H9 (cell line): ENCODE results near the gene RARB. TPM values are rescaled to one million over a fixed set of nuclear protein-coding genes. Genes with fewer than 3 reads are reported as not detected.

Source experiments
- DNase-seq: peaks from one replicate; pipeline ENCODE4 v3.0.0-alpha.2; 2017
- H2AFZ ChIP-seq: one replicate; pipeline ENCODE4 v1.6.1; 2013; ENCODE audit warnings: mild to moderate bottlenecking, low read length, control low read depth, moderate library complexity
- H2AK5ac ChIP-seq: 2 replicates; pipeline ENCODE4 v1.6.1; 2013; ENCODE audit warnings: low read length, control low read depth, mixed read lengths; ENCODE audit not compliant: insufficient read length
- H2BK120ac ChIP-seq: one replicate; pipeline ENCODE4 v1.6.1; 2013; ENCODE audit warnings: low read depth, mild to moderate bottlenecking, low read length, control low read depth, inconsistent platforms; ENCODE audit not compliant: poor library complexity, severe bottlenecking
- H2BK12ac ChIP-seq: 2 replicates; pipeline ENCODE4 v1.6.1; 2013; ENCODE audit warnings: low read length, control low read depth, mixed read lengths, low read depth; ENCODE audit not compliant: insufficient read length
- H2BK15ac ChIP-seq: 2 replicates; pipeline ENCODE4 v1.6.1; 2013; ENCODE audit warnings: low read depth, low read length, control low read depth
- H2BK20ac ChIP-seq: one replicate; pipeline ENCODE4 v1.6.1; 2013; ENCODE audit warnings: low read depth, mild to moderate bottlenecking, low read length, control low read depth, inconsistent platforms; ENCODE audit not compliant: poor library complexity, severe bottlenecking
- H2BK5ac ChIP-seq: 2 replicates; pipeline ENCODE4 v1.6.1; 2013; ENCODE audit warnings: low read length, control low read depth, mixed read lengths; ENCODE audit not compliant: insufficient read length
- H3K14ac ChIP-seq: 2 replicates; pipeline ENCODE4 v1.6.1; 2013; ENCODE audit warnings: low read length, control low read depth; ENCODE audit not compliant: insufficient read depth
- H3K18ac ChIP-seq: 2 replicates; pipeline ENCODE4 v1.6.1; 2013; ENCODE audit warnings: low read depth, mild to moderate bottlenecking, mixed read lengths, low read length, control low read depth; ENCODE audit not compliant: insufficient read length
- H3K23ac ChIP-seq: 2 replicates; pipeline ENCODE4 v1.6.1; 2013; ENCODE audit warnings: low read length, control low read depth, mixed read lengths, low read depth; ENCODE audit not compliant: insufficient read length
- H3K23me2 ChIP-seq: 2 replicates; pipeline ENCODE4 v1.6.1; 2013; ENCODE audit warnings: low read depth, mild to moderate bottlenecking, mixed read lengths, low read length, control low read depth; ENCODE audit not compliant: insufficient read length, poor library complexity, severe bottlenecking
- H3K27ac ChIP-seq: 2 replicates; pipeline ENCODE4 v1.5.1; 2013; ENCODE audit warnings: low read length, control low read depth, mixed read lengths, low read depth; ENCODE audit not compliant: insufficient read length
- H3K27me3 ChIP-seq: 2 replicates; pipeline ENCODE4 v1.6.1; 2013; ENCODE audit warnings: low read length, control low read depth, inconsistent platforms; ENCODE audit not compliant: insufficient read depth
- H3K4ac ChIP-seq: 2 replicates; pipeline ENCODE4 v1.6.1; 2013; ENCODE audit warnings: low read depth, mild to moderate bottlenecking, control low read depth, inconsistent platforms, low read length, moderate library complexity
- H3K4me1 ChIP-seq: 2 replicates; pipeline ENCODE4 v1.6.1; 2013; ENCODE audit warnings: low read length, control low read depth, inconsistent platforms; ENCODE audit not compliant: insufficient read depth
- H3K4me2 ChIP-seq: 2 replicates; pipeline ENCODE4 v1.6.1; 2013; ENCODE audit warnings: low read length, control low read depth, mixed read lengths; ENCODE audit not compliant: insufficient read length, insufficient read depth
- H3K56ac ChIP-seq: 2 replicates; pipeline ENCODE4 v1.6.1; 2013; ENCODE audit warnings: low read depth, mild to moderate bottlenecking, mixed read lengths, low read length, control low read depth; ENCODE audit not compliant: insufficient read length
- H3K79me1 ChIP-seq: 2 replicates; pipeline ENCODE4 v1.6.1; 2013; ENCODE audit warnings: low read depth, mild to moderate bottlenecking, moderate library complexity, low read length, control low read depth, inconsistent platforms; ENCODE audit not compliant: insufficient read depth, poor library complexity, severe bottlenecking
- H3K79me2 ChIP-seq: 2 replicates; pipeline ENCODE4 v1.6.1; 2013; ENCODE audit warnings: low read length, control low read depth, inconsistent platforms; ENCODE audit not compliant: insufficient read depth
- H3K9ac ChIP-seq: 2 replicates; pipeline ENCODE4 v1.6.1; 2013; ENCODE audit warnings: low read length, control low read depth, mixed read lengths; ENCODE audit not compliant: insufficient read length; ENCODE audit errors: extremely low read depth
- H3K9me3 ChIP-seq: one replicate; pipeline ENCODE4 v1.6.1; 2013; ENCODE audit warnings: low read depth, low read length, inconsistent platforms; ENCODE audit not compliant: control insufficient read depth
- H3T11ph ChIP-seq: one replicate; pipeline ENCODE4 v1.6.1; 2013; ENCODE audit warnings: mild to moderate bottlenecking, low read length, control low read depth, inconsistent platforms
- H4K20me1 ChIP-seq: one replicate; pipeline ENCODE4 v1.6.1; 2013; ENCODE audit not compliant: control insufficient read depth, insufficient read length, insufficient read depth
- H4K5ac ChIP-seq: 2 replicates; pipeline ENCODE4 v1.6.1; 2013; ENCODE audit warnings: low read depth, mild to moderate bottlenecking, mixed read lengths, low read length, control low read depth; ENCODE audit not compliant: insufficient read length
- H4K8ac ChIP-seq: replicated peaks from 2 replicates; pipeline ENCODE4 v1.6.1; 2013; ENCODE audit warnings: low read length, control low read depth, mixed read lengths, low read depth; ENCODE audit not compliant: insufficient read length
- H4K91ac ChIP-seq: 2 replicates; pipeline ENCODE4 v1.6.1; 2013; ENCODE audit warnings: low read depth, mild to moderate bottlenecking, moderate library complexity, mixed read lengths, low read length, control low read depth; ENCODE audit not compliant: insufficient read length
- H3K27ac Mint-ChIP-seq, 3 experiments: 2 replicates in 2 of 3; 3 replicates in 1 of 3; pipeline ENCODE4 v1.8.0; 2020 to 2021; ENCODE audit warnings: mixed read lengths in 3 of 3, mild to moderate bottlenecking in 1 of 3, moderate library complexity in 1 of 3
- H3K27me3 Mint-ChIP-seq: 2 replicates; pipeline ENCODE4 v1.8.0; 2021; ENCODE audit warnings: low read depth, mild to moderate bottlenecking, moderate library complexity, mixed read lengths
- H3K36me3 Mint-ChIP-seq, 3 experiments: 2 replicates in 2 of 3; 3 replicates in 1 of 3; pipeline ENCODE4 v1.8.0; 2020 to 2021; ENCODE audit warnings: low read depth in 3 of 3, mixed read lengths in 3 of 3; ENCODE audit not compliant: insufficient read depth in 1 of 3
- H3K4me1 Mint-ChIP-seq, 2 experiments: 2 replicates each; pipeline ENCODE4 v1.8.0; 2020; ENCODE audit warnings: mixed read lengths in 2 of 2
- H3K4me3 Mint-ChIP-seq, 2 experiments: 2 replicates in 1 of 2; 3 replicates in 1 of 2; pipeline ENCODE4 v1.8.0; 2020 to 2021; ENCODE audit warnings: mild to moderate bottlenecking in 2 of 2, mixed read lengths in 2 of 2, moderate library complexity in 1 of 2
- H3K9me3 Mint-ChIP-seq, 2 experiments: 2 replicates in 1 of 2; 3 replicates in 1 of 2; pipeline ENCODE4 v1.8.0; 2020; ENCODE audit warnings: mild to moderate bottlenecking in 2 of 2, mixed read lengths in 2 of 2, moderate library complexity in 1 of 2
- WGBS: extraction: QIAGEN DNeasy Blood & Tissue Kit; methylation state at CpG from one replicate; pipeline ENCODE4 v1.1.7; 2013; ENCODE audit warnings: missing lambda C conversion rate, low lambda C conversion rate, mixed read lengths; ENCODE audit not compliant: insufficient read length; ENCODE audit errors: extremely low coverage; 5-methylcytosine and 5-hydroxymethylcytosine counted together
- total RNA-seq: library from RNA; stranded (reverse); gene quantifications from 2 replicates; pipeline ENCODE4 v1.2.1, GENCODE V29; 2021
- TF ChIP-seq, protein P1 (sequence below): fragments of 200-600 bp; sonication (generic); conservative IDR thresholded peaks from 3 replicates; pipeline ENCODE4 v1.8.0; 2021; ENCODE audit warnings: antibody characterized with exemption, mild to moderate bottlenecking

RARB gene
- total RNA-seq, 1 experiment from 2014 or later, result 0.22 TPM

DNA sequence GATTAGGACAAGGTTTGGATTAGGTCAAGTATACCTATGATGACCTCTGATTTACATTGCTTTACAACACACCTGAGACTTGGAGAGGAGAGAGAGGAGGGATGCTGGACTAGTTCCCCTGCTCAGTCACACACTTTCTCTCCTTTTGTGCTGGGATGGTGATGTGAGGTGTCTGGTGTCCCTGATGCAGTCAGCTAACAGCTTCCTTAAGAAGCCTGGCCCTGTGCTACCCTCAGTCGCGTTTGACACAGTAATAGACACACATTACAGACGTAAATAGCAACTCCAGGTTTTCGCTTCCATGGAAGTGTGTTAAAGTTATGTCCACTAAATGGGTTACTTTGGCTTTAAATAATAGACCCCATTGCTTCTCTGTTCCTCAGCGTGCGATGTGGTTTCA lies 58.9 kb downstream of the RARB start:
- no peak overlapping the region for H3K18ac ChIP-seq
- no peaks in the 10 kb centered on the region for H3K79me2 ChIP-seq
- H4K8ac ChIP-seq, result no peak overlapping the region
- no peak overlapping the region for H3K23ac ChIP-seq
- H3K79me1 ChIP-seq, result no peaks in the 10 kb centered on the region
- H3K9me3 Mint-ChIP-seq, result no peaks in the 10 kb centered on the region; a peak in 1 of 5 replicates
- H3K9me3 ChIP-seq, result no peaks in the 10 kb centered on the region
- no CpG with 5 or more reads among the region's 6 CpGs for WGBS
- H3K4me3 Mint-ChIP-seq, result no peak overlapping the region
- H3K27ac ChIP-seq, result no peak overlapping the region
- H2BK120ac ChIP-seq, result no peak overlapping the region
- H2BK12ac ChIP-seq, result no peak overlapping the region
- H2BK5ac ChIP-seq, result no peak overlapping the region
- H3K27me3 ChIP-seq, result no peaks in the 10 kb centered on the region
- no peak overlapping the region for H3K9ac ChIP-seq
- H3K36me3 Mint-ChIP-seq, result no peaks in the 10 kb centered on the region
- H3K23me2 ChIP-seq, result no peaks in the 10 kb centered on the region
- H3K4ac ChIP-seq, result no peak overlapping the region
- no peak overlapping the region for H3K14ac ChIP-seq
- no peak overlapping the region for H2AFZ ChIP-seq
- no peak overlapping the region for H2AK5ac ChIP-seq
- DNase-seq, result no peak
- no peak overlapping the region for H2BK20ac ChIP-seq
- H4K5ac ChIP-seq, result no peak overlapping the region
- H3T11ph ChIP-seq, result no peak overlapping the region
- H3K4me1 Mint-ChIP-seq, result no peaks in the 10 kb centered on the region
- no peak overlapping the region for H3K27ac Mint-ChIP-seq
- TF ChIP-seq, protein P1, sequence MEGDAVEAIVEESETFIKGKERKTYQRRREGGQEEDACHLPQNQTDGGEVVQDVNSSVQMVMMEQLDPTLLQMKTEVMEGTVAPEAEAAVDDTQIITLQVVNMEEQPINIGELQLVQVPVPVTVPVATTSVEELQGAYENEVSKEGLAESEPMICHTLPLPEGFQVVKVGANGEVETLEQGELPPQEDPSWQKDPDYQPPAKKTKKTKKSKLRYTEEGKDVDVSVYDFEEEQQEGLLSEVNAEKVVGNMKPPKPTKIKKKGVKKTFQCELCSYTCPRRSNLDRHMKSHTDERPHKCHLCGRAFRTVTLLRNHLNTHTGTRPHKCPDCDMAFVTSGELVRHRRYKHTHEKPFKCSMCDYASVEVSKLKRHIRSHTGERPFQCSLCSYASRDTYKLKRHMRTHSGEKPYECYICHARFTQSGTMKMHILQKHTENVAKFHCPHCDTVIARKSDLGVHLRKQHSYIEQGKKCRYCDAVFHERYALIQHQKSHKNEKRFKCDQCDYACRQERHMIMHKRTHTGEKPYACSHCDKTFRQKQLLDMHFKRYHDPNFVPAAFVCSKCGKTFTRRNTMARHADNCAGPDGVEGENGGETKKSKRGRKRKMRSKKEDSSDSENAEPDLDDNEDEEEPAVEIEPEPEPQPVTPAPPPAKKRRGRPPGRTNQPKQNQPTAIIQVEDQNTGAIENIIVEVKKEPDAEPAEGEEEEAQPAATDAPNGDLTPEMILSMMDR, result no peak
- H4K91ac ChIP-seq, result no peak overlapping the region
- no peak overlapping the region for H2BK15ac ChIP-seq
- no peak overlapping the region for H3K4me2 ChIP-seq
- no peaks in the 10 kb centered on the region for H3K4me1 ChIP-seq
- no peaks in the 10 kb centered on the region for H4K20me1 ChIP-seq
- H3K27me3 Mint-ChIP-seq, result no peaks in the 10 kb centered on the region
- no peak overlapping the region for H3K56ac ChIP-seq
